KOPT-K1 (cell line): ENCODE results near the gene CCR3.

ENCODE experiments used
- H3K27ac ChIP-seq: fragments of 200-600 bp; sonication (generic); 2 replicates; pipeline ENCODE4 v1.5.1; 2016; ENCODE audit warnings: antibody characterized with exemption, mild to moderate bottlenecking, low read depth, low read length; ENCODE audit not compliant: poor library complexity, severe bottlenecking
- H3K36me3 ChIP-seq: fragments of 200-600 bp; sonication (generic); 2 replicates; pipeline ENCODE4 v1.5.1; 2017; ENCODE audit warnings: antibody characterized with exemption, mild to moderate bottlenecking, low read length, moderate library complexity; ENCODE audit not compliant: insufficient read depth
- H3K9me3 ChIP-seq: fragments of 200-600 bp; sonication (generic); 2 replicates; pipeline ENCODE4 v1.5.1; 2017; ENCODE audit warnings: antibody characterized with exemption, low read length, mild to moderate bottlenecking; ENCODE audit not compliant: insufficient read depth, poor library complexity, severe bottlenecking

CCR3 gene

DNA sequence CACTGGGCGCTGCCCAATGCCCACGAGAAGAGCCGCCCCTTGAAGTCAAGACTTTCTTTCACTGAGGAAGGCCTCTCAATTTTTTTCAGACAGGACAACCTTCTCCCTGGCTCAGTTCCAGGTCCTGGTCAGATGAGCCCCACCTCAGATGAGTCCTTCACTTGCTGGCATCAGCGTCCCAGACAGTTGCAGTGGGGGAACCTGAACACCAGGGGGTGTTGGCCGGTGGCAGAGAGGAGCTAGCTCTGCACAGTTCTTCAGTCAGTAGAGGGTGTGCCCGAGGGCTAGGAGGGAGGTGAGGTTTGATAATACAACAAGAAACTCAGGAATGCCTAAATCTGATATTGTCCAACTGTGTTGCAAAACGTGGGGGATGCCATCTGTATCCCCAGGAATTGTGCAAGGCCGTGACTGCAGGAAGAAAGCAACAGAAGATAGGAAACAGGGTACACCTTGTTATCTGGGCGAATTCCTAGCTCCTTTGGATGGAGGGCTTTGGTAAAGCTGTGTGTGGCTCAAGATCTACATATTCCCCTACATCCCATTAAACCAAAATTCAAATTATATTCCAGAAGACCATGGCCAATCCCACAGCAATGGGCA, 34.3 kb downstream of the CCR3 start:
- Histone ChIP-seq H3K36me3 (no peaks in the 10 kb centered on the region), H3K27ac (no peak overlapping the region)

DNA sequence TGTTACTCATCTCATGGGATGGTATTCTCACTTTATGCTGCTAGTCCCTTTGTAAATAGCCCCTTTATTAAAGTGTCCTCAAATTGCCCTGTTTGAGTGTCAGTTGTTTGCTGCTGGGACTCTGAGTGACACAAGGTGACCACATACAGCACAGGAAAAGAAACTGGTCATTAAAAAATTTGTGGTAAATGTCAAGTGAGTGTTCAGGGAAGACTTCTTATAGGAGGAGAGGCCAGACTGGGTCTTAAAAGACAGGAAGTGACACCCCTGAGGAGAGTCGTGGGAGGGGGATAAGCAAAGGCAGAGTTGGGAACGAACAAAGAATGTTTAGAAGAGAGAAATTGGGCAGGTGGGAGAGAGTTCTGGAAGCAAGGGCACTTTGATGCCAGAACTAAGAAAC, 35.2 kb downstream of the CCR3 start:
- Histone ChIP-seq H3K36me3 (no peaks in the 10 kb centered on the region), H3K27ac (no peak overlapping the region), H3K9me3 (peaks cover 18% of the 10 kb centered on the region)

More for the DNA sequence above, 34.3 kb downstream of the CCR3 start:
- peaks cover 18% of the 10 kb centered on the region for H3K9me3 ChIP-seq

DNA sequence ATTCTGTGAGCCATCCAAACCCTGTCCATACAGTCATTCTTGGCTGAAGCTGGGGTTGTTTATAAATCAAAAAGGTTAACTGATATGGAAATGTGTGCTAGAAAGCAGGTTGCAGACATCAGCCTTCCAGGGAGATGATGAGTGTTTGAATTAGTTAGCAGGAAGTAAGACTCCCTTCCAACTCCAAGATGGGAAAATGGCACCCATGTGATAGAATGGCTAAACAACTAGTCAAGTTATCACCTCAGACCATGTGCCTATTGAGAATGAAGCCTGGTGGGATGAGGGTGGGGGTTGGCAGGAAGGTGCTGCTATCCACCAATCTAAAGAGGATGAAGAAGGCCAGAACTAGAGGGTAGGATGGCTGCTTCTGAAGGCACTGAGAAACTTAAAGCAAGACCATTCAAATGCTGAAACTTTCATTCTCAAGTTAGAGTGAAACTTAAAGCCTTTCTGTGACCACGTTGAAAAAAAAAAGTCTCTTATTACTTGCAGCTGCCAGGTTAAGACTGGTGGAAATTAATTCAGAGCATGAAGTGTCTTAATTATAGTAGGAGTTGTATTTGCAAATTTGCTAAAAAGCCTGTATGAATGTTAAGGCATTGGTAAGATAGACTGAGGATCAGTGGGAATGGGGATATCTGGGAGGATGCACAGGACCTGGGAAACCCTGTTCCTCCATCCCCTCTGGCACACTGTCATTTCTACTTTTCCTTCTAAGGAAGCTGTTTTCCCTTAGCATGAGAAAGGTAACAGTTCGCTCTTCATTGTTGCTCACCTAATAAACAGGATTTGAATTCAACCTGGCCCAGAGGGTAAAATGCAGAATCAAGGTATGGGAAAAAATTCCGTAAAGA, 36.8 kb downstream of the CCR3 start:
- H3K9me3 ChIP-seq = peaks cover 18% of the 10 kb centered on the region
- H3K36me3 ChIP-seq = no peaks in the 10 kb centered on the region
- H3K27ac ChIP-seq = no peak overlapping the region

DNA sequence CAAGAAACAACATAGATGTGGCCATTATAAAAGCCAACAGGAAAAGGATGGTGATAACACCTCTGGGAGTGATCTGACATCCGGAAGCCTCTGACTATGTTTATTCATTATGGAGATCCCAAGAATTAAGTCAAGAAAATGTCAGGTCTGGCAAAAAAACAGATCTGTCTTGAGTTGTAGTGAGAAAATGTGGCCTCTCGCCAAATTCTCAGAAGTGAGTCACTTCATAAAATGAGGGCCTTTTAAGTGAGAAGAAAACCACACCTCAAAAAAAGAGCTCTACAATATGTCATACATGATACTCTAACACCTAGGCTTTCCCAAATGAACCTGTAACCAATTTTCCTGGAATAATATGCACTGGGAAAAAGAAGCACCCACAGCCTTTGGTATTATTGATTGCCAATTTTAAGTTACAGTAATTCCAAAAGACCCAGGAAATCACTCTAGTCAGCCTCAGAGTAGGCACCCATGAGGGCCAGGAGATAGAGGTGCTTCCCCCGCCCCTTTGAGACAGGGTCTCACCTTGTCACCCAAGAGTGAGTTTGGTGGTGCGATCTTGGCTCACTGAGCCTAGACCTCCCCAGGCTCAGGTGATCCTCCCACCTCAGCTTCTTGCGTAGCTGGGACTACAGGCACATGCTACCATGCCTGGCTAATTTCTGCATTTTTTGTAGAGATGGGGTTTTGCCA, 38.0 kb downstream of the CCR3 start:
- Histone ChIP-seq H3K36me3 (no peaks in the 10 kb centered on the region), H3K27ac (no peak overlapping the region), H3K9me3 (peaks cover 18% of the 10 kb centered on the region)

DNA sequence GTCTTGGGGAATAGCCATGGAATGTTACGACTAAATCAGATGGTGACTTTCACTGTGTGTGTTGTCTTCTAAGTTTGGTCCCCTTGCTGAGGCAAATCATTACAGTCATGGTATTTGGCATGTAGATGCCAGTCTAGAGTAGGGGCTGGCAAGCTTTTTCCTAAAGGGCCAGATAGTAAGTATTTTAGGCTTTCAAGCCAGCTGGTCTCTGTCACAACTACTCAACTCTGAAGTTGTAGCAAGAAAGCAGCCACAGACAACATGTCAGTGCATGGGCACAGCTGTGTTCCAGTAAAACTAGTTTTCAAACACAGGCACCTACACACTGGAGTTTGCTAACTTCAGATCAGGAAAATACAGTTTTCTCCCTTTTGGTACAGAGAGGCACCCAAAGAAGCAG, 39.3 kb downstream of the CCR3 start:
- no peaks in the 10 kb centered on the region for H3K36me3 ChIP-seq

DNA sequence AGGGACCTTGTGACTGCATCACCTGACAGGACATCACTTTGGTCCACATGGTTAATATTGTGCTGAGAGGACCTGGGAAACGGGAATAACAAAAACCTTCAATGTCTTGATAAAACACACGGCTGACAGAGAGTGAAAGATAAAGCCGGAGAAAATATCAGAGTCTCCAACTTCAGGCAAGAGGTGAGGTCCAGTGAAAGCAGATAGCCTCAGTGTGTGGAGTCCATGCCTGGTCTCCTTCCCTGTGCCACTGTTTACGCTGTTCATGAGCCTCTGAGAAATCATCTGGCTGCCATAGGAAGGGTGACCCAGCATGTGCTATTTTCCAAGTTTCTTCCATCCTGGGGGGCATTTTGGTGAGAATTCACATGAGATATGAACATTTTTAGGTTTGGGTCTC, 39.8 kb downstream of the CCR3 start:
- Histone ChIP-seq H3K27ac (no peak overlapping the region), H3K36me3 (no peaks in the 10 kb centered on the region), H3K9me3 (peaks cover 18% of the 10 kb centered on the region)

More for the DNA sequence above, 39.3 kb downstream of the CCR3 start:
- H3K9me3 ChIP-seq = peaks cover 18% of the 10 kb centered on the region
- no peak overlapping the region for H3K27ac ChIP-seq

DNA sequence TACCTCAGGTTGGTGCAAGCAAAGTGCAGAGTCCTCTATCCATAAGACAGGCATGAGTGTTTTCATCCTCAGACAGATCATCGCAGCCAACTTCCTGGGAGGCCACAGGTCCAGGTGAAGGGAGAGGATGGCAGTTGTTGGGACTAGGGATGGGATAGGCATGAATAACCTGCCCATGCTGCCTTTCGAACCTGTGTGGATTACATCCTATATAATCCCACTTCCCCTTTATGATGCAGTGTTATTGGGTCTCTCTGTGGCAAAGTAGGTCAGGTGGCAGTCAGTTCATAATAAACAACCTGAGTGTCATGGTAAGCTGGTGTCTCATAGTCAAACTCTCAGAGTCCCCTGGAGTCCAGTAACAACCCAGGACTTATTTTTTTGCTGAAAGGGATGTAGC, 40.4 kb downstream of the CCR3 start:
- Histone ChIP-seq H3K36me3 (no peaks in the 10 kb centered on the region), H3K9me3 (peaks cover 18% of the 10 kb centered on the region), H3K27ac (no peak overlapping the region)

DNA sequence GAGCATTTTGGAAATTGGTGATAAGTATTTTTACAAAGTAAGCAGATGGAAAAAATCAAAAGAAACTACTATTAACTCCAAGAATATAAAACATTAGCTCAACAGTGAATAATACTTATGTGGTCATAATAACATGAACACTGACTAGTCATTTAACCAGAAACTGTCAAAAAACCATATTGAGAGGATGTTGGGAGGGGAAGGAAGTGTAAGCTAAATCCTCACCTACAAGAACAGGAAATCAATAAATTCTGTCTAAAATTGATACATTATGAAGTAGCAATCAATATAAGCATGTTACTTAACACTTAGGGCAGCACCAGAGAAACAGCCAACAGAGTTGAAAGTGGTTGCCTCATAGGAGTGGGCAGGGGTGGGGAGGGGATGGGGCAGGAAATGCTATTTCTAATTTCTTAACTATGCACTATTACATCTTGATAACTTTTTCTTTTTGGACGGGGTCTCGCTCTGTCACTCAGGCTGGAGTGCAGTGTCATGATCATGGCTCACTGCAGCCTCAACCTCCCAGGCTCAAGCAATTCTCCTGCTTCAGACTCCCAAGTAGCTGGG, 41.7 kb downstream of the CCR3 start:
- Histone ChIP-seq H3K36me3 (no peaks in the 10 kb centered on the region), H3K9me3 (peaks cover 10% of the 10 kb centered on the region), H3K27ac (no peak overlapping the region)

DNA sequence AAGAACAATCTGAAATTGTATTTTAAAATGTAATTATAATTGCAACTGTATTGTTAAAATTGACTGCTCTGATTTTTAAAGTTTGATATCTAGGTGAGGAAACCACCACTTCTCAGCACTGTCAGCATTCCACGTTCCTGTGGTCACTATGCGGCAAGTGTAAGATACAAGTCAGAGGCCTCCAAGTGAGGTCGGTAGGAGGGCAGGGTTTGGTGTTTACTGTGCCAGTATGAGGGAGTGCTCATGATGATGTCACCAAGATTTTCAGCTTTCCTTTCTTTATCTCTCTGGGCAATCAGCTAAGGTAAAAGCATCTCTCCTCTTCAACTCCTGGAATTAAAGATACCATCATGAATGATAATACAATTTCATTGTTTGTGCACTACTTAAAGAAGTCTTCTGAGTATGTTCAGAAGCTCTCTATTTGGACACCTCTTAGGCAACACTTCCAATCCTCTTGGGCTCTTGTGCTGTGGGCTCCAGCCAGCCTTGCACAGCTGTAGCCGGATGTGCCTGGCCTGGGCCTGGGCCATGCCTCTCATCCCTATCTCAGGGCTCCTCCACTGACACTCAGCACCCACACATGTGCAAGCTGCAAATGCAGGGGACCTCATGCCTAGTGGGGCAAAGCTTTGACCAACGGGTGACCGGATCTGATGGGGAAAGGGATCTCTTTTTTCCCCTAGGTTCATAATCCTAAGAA, 42.9 kb downstream of the CCR3 start:
- Histone ChIP-seq H3K27ac (no peak overlapping the region), H3K9me3 (no peaks in the 10 kb centered on the region), H3K36me3 (no peaks in the 10 kb centered on the region)

DNA sequence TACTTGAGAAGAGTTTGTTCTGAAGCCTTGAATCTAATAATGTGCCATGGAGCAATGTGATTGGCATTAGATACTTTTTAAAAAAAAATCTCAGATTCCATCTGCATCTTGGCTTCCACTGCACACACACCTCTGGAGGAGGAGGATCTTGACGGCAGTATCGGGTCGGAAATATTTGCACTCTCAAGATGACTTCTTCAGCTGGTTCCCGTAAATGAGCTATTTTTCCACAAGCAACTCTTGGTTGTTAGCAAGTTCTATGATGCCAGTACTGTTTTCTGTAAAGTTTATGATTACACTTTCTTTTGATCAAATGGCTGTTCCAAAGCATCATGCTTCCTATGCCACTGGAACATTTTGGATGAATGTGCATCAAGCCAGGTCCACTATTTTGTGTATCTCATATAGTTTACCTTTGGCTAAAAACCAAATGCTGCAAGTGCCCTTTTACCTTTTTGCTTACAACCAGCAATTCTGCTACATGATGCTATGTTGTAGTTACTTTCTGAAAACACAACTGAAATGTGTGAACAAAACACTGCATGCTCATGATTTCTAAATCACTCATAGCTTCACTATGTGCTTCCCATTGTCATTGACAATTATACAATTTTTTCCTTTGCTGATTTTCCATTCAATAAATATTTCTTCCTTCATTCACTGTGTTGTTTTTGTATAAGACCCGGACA, 43.8 kb downstream of the CCR3 start:
- H3K27ac ChIP-seq = no peak overlapping the region
- no peaks in the 10 kb centered on the region for H3K9me3 ChIP-seq
- H3K36me3 ChIP-seq = no peaks in the 10 kb centered on the region

DNA sequence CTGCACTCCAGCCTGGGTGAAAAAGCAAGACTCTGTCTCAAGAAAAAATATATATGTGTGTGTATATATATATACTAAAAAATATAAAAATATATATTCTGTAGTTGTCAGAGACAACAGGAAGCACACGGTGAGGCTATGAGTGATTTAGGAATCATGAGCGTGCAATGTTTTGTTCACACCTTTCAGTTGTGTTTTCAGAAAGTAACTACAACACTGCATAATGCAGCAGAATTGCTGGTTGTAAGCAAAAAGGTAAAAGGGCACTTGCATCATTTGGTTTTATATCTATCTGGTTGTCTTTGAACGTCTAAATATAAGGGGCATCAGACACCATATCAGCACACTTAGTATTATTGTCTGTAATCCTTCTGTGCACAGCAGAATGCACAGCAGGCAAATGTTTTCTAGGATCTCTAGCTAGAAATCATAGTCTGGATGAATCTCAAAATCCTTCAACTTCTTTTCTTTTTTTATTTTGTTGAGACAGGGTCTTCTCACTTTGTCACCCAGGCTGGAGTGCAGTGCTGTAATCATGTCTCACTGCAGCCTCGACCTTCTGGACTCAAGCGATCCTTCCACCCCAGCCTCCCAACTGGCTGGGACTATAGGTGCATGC, 44.8 kb downstream of the CCR3 start:
- no peaks in the 10 kb centered on the region for H3K9me3 ChIP-seq
- no peak overlapping the region for H3K27ac ChIP-seq
- no peaks in the 10 kb centered on the region for H3K36me3 ChIP-seq

DNA sequence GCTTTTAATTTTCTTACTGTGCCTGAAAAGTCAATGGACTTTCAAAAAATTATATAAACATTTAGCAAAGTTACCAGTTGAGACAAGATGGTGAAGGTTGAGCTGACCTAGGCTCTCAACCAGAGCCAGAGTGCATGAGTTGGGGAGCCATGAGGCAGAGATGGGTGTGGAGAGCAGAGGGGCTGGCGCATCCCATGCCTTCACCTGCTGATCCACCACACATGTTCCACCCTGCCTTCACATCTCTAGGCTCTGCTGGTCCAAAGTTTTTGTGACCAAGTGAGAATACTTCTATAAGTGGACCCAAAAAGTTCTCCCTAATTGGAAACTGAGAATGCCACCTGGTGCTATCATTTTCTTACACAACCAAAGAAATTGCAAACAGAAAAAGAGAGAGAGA, 47.3 kb downstream of the CCR3 start:
- H3K27ac ChIP-seq = no peak overlapping the region
- no peaks in the 10 kb centered on the region for H3K9me3 ChIP-seq
- no peaks in the 10 kb centered on the region for H3K36me3 ChIP-seq

DNA sequence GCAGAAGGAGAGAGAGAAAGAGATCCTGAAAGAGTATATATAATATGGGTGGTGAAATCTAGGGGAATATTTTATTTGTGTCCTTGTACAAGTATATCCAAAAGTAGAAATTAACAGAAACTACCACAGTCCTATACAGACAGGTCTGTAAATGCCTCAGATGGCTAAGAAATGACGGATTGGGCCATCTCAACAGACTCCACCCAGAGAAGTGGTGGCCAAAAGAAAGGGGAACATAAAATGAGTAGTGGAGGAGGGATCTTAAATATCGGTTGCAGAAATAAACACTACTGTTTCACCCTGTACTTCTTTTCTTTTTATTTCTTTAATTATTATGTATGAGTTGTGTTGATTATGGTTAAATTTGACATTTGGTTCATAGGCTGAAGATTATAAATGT, 47.7 kb downstream of the CCR3 start:
- H3K9me3 ChIP-seq = no peaks in the 10 kb centered on the region
- H3K36me3 ChIP-seq = no peaks in the 10 kb centered on the region
- H3K27ac ChIP-seq = no peak overlapping the region

DNA sequence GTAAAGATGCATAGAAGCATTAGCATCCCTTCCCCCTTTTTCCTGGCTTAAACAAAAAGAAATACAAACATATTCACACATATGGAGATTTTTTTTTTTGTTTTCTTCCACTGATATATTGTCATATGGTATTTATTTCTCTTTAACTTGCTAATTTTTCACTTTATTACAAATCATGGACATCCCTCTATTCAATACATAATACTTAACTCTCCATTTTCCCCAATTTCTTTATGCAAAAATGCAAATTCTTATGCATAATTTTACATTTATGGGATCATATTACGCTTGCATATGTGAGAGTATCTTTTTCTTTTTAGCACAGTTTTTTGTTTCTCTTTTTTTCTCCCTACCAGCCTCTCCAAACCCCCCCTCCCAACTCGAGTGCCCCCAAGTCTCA, 48.8 kb downstream of the CCR3 start:
- Histone ChIP-seq H3K9me3 (no peaks in the 10 kb centered on the region), H3K27ac (no peak overlapping the region)

More for the DNA sequence above, 48.8 kb downstream of the CCR3 start:
- H3K36me3 ChIP-seq = no peaks in the 10 kb centered on the region
